Transverse colon (tissue), 4 donors: ENCODE results near the gene CDC5L. TPM values are rescaled to one million over a fixed set of nuclear protein-coding genes. Genes with fewer than 3 reads are reported as not detected.

Experiments
- DNase-seq: peaks from one replicate; pipeline ENCODE4 v3.0.0-alpha.2; 2019
- H3K27ac ChIP-seq, 4 donors: fragments of 200-600 bp; sonication (generic); 2 replicates each; pipeline ENCODE4 v1.5.1; 2016 to 2018; ENCODE audit warnings: inconsistent platforms in 4 of 4
- H3K27me3 ChIP-seq: fragments of 200-600 bp; sonication (generic); 2 replicates; pipeline ENCODE4 v1.5.1; 2017; ENCODE audit warnings: inconsistent platforms
- H3K36me3 ChIP-seq, 4 donors: fragments of 200-600 bp; sonication (generic); 2 replicates each; pipeline ENCODE4 v1.5.1; 2017 to 2019; ENCODE audit warnings: inconsistent platforms in 4 of 4
- H3K4me1 ChIP-seq, 4 donors: fragments of 200-600 bp; sonication (generic); 2 replicates each; pipeline ENCODE4 v1.5.1; 2017 to 2020; ENCODE audit warnings: inconsistent platforms in 4 of 4
- H3K4me3 ChIP-seq, 4 donors: fragments of 200-600 bp; sonication (generic); 1 replicate in 1 of 4; 2 replicates in 3 of 4; pipeline versions ENCODE4 v1.5.1 to v1.6.1; 2017 to 2019; ENCODE audit warnings: inconsistent platforms in 4 of 4
- H3K9me3 ChIP-seq, 2 donors: fragments of 200-600 bp; sonication (generic); 2 replicates each; pipeline ENCODE4 v1.5.1; 2017 to 2019; ENCODE audit warnings: inconsistent platforms in 2 of 2
- CTCF ChIP-seq, 5 experiments: fragments of 200-600 bp in 3 of 5; fragments of 450-650 bp in 2 of 5; sonication (generic) in 3 of 5; IDR thresholded peaks; 1 replicate in 2 of 5; 2 replicates in 3 of 5; pipeline ENCODE4 v1.5.1; 2016 to 2017; ENCODE audit warnings: antibody characterized with exemption in 5 of 5, inconsistent platforms in 3 of 5, mild to moderate bottlenecking in 2 of 5, moderate library complexity in 1 of 5
- EP300 ChIP-seq: sonication (generic); formaldehyde crosslinking; IDR thresholded peaks from one replicate; pipeline ENCODE4 v1.6.1; 2017; ENCODE audit warnings: antibody characterized with exemption, low read depth
- POLR2A ChIP-seq: fragments of 450-650 bp; IDR thresholded peaks from one replicate; pipeline ENCODE4 v1.6.1; 2016; ENCODE audit warnings: antibody characterized with exemption, mild to moderate bottlenecking, moderate library complexity
- POLR2AphosphoS5 ChIP-seq, 3 donors: sonication (generic); formaldehyde crosslinking; IDR thresholded peaks; one replicate each; pipeline ENCODE4 v1.6.1; 2016; ENCODE audit warnings: antibody characterized with exemption in 3 of 3
- WGBS, 2 donors: methylation state at CpG; one replicate each; pipeline ENCODE4 v1.1.5; 2018; ENCODE audit warnings: low coverage in 1 of 2; 5-methylcytosine and 5-hydroxymethylcytosine counted together
- in situ Hi-C, 4 donors: fragments of 200-750 bp; cut with MboI; loops; one replicate each; pipeline versions ENCODE4 v1.15.0 to v1.15.1; 2017; ENCODE audit warnings: low sequenced_read_pairs in 3 of 4, low pct_ligation_motif_present in 1 of 4, low pct_unique_long_range_greater_than_20kb in 1 of 4
- intact Hi-C: fragments of 100-400 bp; cut with DNase I; formaldehyde crosslinking; loops from one replicate; pipeline ENCODE4 v1.15.1; 2023; ENCODE audit warnings: low total_unique reads
- total RNA-seq, 4 donors: library from RNA; depleted of rRNA; stranded (reverse); fragments of >200 nt; gene quantifications; one replicate each; pipeline ENCODE4 v1.1.0, GENCODE V29; 2016

Gene CDC5L
- total RNA-seq, 4 donors from 2014 or later, result 8.2 to 49.6 (median 15.2) TPM

GRCh38 chr6:44353336-44353735 is 34.2 kb upstream of the CDC5L start:
- Histone ChIP-seq H3K4me3 (no peak overlapping the region), H3K9me3 (no peaks in the 10 kb centered on the region), H3K27me3 (no peaks in the 10 kb centered on the region), H3K36me3 (no peaks in the 10 kb centered on the region), H3K27ac (no peak overlapping the region), H3K4me1 (peaks cover 0 to 4% (median 0%) of the 10 kb centered on the region in 4 donors)
- DNase-seq, result peak; percentile 18
- TF ChIP-seq CTCF (IDR thresholded peaks at IDR 0.05) (no peak), EP300 (no peak), POLR2A (no peak), POLR2AphosphoS5 (IDR thresholded peaks at IDR 0.05) (no peak)
- WGBS, 2 donors, result 28% methylated on average over 2 of the region's 2 CpGs
- intact Hi-C loops (no loop called here), in situ Hi-C loops (no loop called here)

- intact Hi-C loops, result no loop called here
- H3K9me3 ChIP-seq, result no peaks in the 10 kb centered on the region
- H3K36me3 ChIP-seq, result no peaks in the 10 kb centered on the region
- in situ Hi-C loops, result no loop called here
- no peak overlapping the region for H3K27ac ChIP-seq
- H3K4me1 ChIP-seq, result peaks cover 0 to 4% (median 0%) of the 10 kb centered on the region in 4 donors
- no peak for DNase-seq
- TF ChIP-seq CTCF (IDR thresholded peaks at IDR 0.05) (no peak), POLR2A (no peak), POLR2AphosphoS5 (IDR thresholded peaks at IDR 0.05) (no peak), EP300 (no peak)
- H3K4me3 ChIP-seq, result no peak overlapping the region
- H3K27me3 ChIP-seq, result peaks cover 10% of the 10 kb centered on the region
- WGBS, 2 donors, result 74 to 81% methylated on average over 4 of the region's 4 CpGs
Observed at GRCh38 chr6:44355640-44356039, 31.9 kb upstream of the CDC5L start.

- Histone ChIP-seq H3K36me3 (no peaks in the 10 kb centered on the region), H3K9me3 (no peaks in the 10 kb centered on the region), H3K27ac (no peak overlapping the region), H3K4me1 (peaks cover 0 to 4% (median 0%) of the 10 kb centered on the region in 4 donors), H3K27me3 (peaks cover 10% of the 10 kb centered on the region), H3K4me3 (no peak overlapping the region)
- DNase-seq, result no peak
- TF ChIP-seq POLR2AphosphoS5 (IDR thresholded peaks at IDR 0.05) (no peak), CTCF (IDR thresholded peaks at IDR 0.05) (no peak), EP300 (no peak), POLR2A (no peak)
- in situ Hi-C loops, result no loop called here
- intact Hi-C loops, result no loop called here
- WGBS, 2 donors, result 27% methylated on average over 1 of the region's 1 CpG; no CpG with 5 or more reads in 1 of the 2 donors
Observed at GRCh38 chr6:44356487-44356886, 31.0 kb upstream of the CDC5L start.

- no peaks in the 10 kb centered on the region for H3K4me1 ChIP-seq
- peaks cover 10% of the 10 kb centered on the region for H3K27me3 ChIP-seq
- intact Hi-C loops (no loop called here), in situ Hi-C loops (no loop called here)
- WGBS, 2 donors, result 69 to 79% methylated on average over 2 to 3 of the region's 3 CpGs
- TF ChIP-seq POLR2AphosphoS5 (IDR thresholded peaks at IDR 0.05) (no peak), CTCF (IDR thresholded peaks at IDR 0.05) (no peak), POLR2A (no peak), EP300 (no peak)
- DNase-seq, result no peak
- no peaks in the 10 kb centered on the region for H3K9me3 ChIP-seq
- no peaks in the 10 kb centered on the region for H3K36me3 ChIP-seq
- no peak overlapping the region for H3K27ac ChIP-seq
- H3K4me3 ChIP-seq, result no peak overlapping the region
Observed at GRCh38 chr6:44359973-44360372, 27.5 kb upstream of the CDC5L start.
